Activated CD8-positive, alpha-beta memory T cell treated with anti-CD3 and anti-CD28 coated beads, Interleukin-2, amount 50 U/mL, for 24 hours (primary cell): ENCODE data around the gene ACRBP.
"Not testable (repeated sequence)": the region's sequence is repeated elsewhere in the genome, so short reads cannot be mapped to it uniquely, and the experiment has no call there.

Experiments used
- DNase-seq: peaks from one replicate; pipeline ENCODE4 v3.0.0-alpha.2; 2020; ENCODE audit errors: extremely low read depth

The ACRBP gene

GRCh38 chr12:6614513-6615172, 32.6 kb downstream of the ACRBP start:
- no peak for DNase-seq

GRCh38 chr12:6613776-6614512, 33.3 kb downstream of the ACRBP start:
- DNase-seq: no peak

DNA sequence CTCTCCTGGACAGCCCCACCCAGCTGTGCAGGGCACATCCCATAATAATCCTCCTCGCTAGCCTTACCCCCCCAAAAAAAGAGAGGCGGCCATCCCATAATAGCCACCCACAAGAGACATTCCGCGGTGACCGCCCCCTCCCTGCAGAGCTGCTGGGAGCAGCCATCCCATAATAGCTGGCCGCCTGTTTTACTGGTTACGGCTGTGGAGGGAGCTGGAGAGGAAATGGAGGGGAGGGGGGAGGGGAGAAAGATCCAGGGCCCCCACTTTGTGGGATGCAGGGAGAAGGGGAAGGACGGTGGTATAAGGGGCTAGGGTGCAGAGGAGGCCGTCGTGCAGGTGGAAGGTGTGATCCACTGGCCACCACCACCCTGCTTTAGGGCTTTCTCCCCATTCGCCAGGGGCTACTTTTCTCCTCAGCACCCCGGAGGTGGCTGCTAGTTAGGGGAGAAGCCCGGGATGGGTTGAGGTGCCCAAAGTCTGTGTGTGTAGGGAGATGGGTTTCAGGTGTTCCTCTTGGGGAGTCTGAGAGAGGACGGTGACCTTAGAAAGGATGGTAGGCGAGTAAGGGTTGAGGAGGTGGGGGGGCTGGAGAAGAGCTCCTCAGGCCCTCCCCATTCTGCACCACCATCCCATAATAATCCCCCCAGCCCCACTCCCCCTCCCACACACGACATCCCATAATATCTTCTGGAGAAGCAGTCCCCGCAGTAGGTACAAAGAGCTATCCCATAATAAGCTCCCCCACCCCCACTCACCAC, 34.0 kb downstream of the ACRBP start:
- no peak for DNase-seq

GRCh38 chr12:6612652-6613014, 34.6 kb downstream of the ACRBP start:
- no peak for DNase-seq

GRCh38 chr12:6612247-6612646, 35.0 kb downstream of the ACRBP start:
- DNase-seq: no peak

GRCh38 chr12:6608592-6609281, 38.5 kb downstream of the ACRBP start:
- no peak for DNase-seq

GRCh38 chr12:6607751-6608591, 39.3 kb downstream of the ACRBP start:
- no peak for DNase-seq

DNA sequence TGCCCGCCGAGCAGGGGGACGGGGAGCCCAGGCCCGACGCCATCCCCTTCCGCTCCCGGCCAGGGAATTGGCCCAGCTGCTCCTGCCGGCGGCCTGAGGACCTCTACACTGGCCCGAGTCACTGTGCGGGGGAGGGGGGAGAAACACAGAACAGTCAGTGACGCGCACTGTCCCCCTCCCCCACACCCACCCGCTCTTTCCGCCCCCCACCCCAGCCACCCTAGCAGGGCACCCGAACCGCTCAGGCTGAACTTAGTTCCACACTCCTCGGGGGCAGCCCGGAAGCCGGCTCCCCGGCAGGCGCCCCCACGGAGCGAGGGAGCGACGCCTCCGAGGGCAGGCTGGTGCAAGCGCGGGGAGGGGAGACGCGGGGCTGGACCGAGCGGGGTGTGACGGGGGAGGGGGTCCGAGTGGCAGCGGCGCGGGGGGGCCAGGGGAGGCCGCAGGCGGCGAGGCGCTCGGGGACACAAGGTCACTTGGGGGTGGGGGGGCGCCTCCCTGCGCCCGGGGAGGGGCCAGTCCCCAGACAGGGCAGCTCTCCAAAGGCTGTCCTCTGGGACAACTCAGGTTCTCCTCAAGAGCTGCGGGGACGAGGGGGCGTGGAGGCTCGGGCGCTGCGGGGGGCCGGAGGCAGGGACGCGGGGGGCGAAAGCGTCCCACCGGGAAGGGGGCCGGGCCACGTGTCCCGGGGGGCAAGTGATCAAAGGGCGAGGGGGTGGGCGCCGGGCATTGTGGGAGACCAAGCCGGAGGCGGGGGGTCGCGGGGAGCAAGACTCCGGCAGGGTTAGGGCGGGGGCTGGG, 40.7 kb downstream of the ACRBP start:
- no peak for DNase-seq

GRCh38 chr12:6605421-6606330, 41.6 kb downstream of the ACRBP start:
- DNase-seq: no peak

DNA sequence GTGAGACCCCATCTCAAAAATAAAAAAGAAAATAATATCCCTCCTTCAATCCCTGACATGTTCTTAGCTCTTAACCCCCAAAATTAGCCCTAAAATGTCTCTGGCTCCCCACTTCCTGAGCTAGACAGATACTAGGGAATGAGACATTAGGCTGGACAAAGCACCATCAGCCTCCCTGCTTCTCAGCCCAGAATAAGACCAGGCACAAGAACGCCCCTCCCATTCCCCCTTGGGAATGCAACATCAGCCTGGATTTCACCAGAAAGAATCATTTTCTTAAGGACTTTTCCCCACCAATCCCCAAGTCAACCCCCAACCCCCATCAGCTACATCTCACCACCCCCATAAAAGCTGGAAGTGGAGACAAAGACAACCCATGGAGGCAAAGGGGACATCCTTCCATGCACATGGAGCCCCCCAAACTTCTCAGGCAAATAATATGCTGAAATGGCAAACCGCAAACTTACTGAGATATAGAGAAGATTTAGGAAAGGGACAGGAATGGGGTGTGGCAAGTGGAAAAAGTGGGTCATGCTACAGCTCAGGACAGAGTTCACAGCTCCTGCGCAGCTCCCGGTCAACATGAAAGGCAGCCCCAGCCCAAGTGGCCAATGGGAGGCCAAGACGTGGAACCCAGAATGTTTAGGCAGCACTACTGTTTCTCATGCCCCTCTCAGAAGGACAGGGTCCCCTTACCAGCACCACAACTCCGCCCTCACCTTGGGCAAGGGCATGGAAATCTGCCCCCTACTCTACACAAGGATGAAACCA, 42.8 kb downstream of the ACRBP start:
- no peak for DNase-seq

- DNase-seq: no peak
Observed at GRCh38 chr12:6603095-6603567, 44.1 kb downstream of the ACRBP start.

DNA sequence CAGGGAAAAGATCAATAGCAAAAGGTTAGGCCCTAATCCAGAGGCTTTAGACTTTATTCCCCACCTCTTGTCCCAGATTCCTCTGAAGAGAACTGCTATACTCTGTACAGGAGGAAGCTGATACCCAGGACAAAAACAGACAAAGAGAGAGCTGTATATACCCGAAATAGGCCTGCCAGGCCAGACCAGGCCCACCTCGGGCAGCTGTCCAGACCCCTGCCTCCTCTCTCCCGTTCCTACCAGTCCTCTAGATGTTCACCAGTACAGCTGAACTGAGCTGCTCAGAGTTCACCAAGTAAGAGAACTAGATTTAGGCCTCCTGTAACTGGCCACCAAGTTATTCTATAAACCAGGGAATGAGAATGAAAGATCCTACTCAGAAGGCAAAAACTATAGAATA, 44.7 kb downstream of the ACRBP start:
- DNase-seq: no peak

DNA sequence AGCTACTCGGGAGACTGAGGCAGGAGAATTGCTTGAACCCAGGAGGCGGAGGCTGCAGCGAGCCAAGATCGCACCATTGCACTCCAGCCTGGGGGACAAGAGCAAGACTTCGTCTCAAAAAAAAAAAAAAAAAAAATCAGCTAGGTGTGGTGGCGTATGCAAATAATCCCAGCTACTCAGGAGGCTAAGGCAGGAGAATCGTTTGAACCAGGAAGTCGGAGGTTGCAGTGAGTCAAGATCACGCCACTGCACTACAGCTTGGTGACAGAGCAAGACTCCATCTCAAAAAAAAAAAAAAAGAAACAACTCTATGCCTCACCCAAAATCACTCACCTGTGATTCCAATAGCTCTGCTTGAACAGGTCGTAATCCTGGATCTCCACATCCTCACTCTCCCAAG, 51.6 kb downstream of the ACRBP start:
- not testable (repeated sequence) for DNase-seq

DNA sequence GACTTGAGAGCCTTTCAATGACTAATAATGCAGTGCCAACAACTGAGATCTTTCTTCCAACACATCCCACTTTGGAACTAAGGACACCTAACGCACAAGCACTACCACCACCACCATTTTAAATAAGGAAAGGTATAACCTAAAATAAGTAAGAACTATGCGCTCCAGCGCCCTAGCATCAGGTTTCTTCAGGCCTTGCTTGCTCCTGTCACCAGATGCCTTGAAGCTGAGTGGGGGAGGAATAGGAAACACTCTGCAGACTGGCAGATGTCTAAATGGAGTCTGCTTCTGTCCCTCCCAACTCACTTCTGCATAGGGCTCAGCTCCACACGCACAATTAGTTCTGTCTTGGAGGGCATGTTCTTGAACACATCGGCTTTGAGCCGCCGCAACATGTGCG, 55.1 kb downstream of the ACRBP start:
- no peak for DNase-seq
